HepG2 (cell line): ENCODE measurements around the gene S100A6. TPM values are rescaled to one million over a fixed set of nuclear protein-coding genes. Genes with fewer than 3 reads are reported as not detected.

Experiments used
- ATAC-seq: fragments of 200-7000 bp; cut with Tn5 transposase; 3 replicates; pipeline ENCODE4 v1.9.1; 2020; ENCODE audit warnings: mild to moderate bottlenecking, moderate library complexity
- BruUV-seq: library from RNA; stranded (reverse); fragments of 400-500 nt; replicated peaks from 2 replicates; lab custom pipeline; 2021; lab: Mats Ljungman, UMichigan
- CTCF ChIA-PET: fragments of 300-600 bp; formaldehyde crosslinking; extraction: SDS; loops from one replicate; lab custom pipeline; 2021; ENCODE audit warnings: low total read pairs, inconsistent platforms, low intra/inter-chr PET ratio; lab: Yijun Ruan, JAX
- POLR2A ChIA-PET: fragments of 350-600 bp; sonication (Branson Sonifier 250); formaldehyde crosslinking; loops from one replicate; lab custom pipeline; 2020; ENCODE audit warnings: antibody characterized with exemption, inconsistent platforms; lab: Yijun Ruan, JAX
- DNase-seq: peaks from one replicate; pipeline ENCODE4 v3.0.0-alpha.2; 2015; ENCODE audit warnings: low spot score
- FAIRE-seq: peaks from 3 replicates; lab custom pipeline; 2011; peaks lifted over from hg19 to GRCh38; lab: Jason Lieb, UNC
- H2AFZ ChIP-seq: one replicate; pipeline ENCODE4 v1.6.1; 2011; ENCODE audit warnings: low read length, inconsistent platforms
- H3K27ac ChIP-seq: fragments of 300-600 bp; 3 replicates; pipeline ENCODE4 v1.8.0; 2011; ENCODE audit warnings: mixed run types, mild to moderate bottlenecking, mixed read lengths, low read length, inconsistent platforms; ENCODE audit not compliant: insufficient read depth; ENCODE audit errors: extremely low read length
- H3K27me3 ChIP-seq, 2 experiments: fragments of 200-600 bp in 1 of 2; 2 replicates in 1 of 2; 3 replicates in 1 of 2; pipeline versions ENCODE4 v1.6.0 to v1.8.0; 2011; ENCODE audit warnings: low read length in 2 of 2, mild to moderate bottlenecking in 2 of 2, moderate library complexity in 2 of 2, inconsistent platforms in 1 of 2; ENCODE audit not compliant: insufficient read depth in 2 of 2, control insufficient read depth in 1 of 2
- H3K36me3 ChIP-seq, 2 experiments: fragments of 200-600 bp in 1 of 2; replicated peaks in 1 of 2; 2 replicates in 1 of 2; 3 replicates in 1 of 2; pipeline versions ENCODE4 v1.5.1 to v1.8.0; 2011; ENCODE audit warnings: low read length in 2 of 2, inconsistent platforms in 1 of 2; ENCODE audit not compliant: insufficient read depth in 2 of 2, control insufficient read depth in 1 of 2
- H3K4me1 ChIP-seq: 2 replicates; pipeline ENCODE4 v1.5.1; 2012; ENCODE audit warnings: low read length, inconsistent platforms; ENCODE audit not compliant: insufficient read depth
- H3K4me2 ChIP-seq: 2 replicates; pipeline ENCODE4 v1.6.0; 2011; ENCODE audit warnings: low read depth, low read length, inconsistent platforms
- H3K4me3 ChIP-seq, 3 experiments: fragments of 200-600 bp in 1 of 3; sonication (generic), shearing (Covaris generic) in 1 of 3; replicated peaks in 1 of 3; 2 replicates each; pipeline ENCODE4 v1.5.1; 2011 to 2016; ENCODE audit warnings: low read length in 3 of 3, inconsistent platforms in 2 of 3, low read depth in 2 of 3, mild to moderate bottlenecking in 2 of 3, control low read depth in 1 of 3, mixed read lengths in 1 of 3; ENCODE audit not compliant: insufficient read depth in 1 of 3
- H3K79me2 ChIP-seq: one replicate; pipeline ENCODE4 v1.6.1; 2011; ENCODE audit warnings: low read length, inconsistent platforms; ENCODE audit not compliant: insufficient read depth
- H3K9ac ChIP-seq: 2 replicates; pipeline ENCODE4 v1.6.0; 2011; ENCODE audit warnings: mild to moderate bottlenecking, low read depth, low read length, inconsistent platforms; ENCODE audit not compliant: insufficient read depth
- H3K9me3 ChIP-seq: 2 replicates; pipeline ENCODE4 v1.5.1; 2012; ENCODE audit warnings: mild to moderate bottlenecking, low read length
- H4K20me1 ChIP-seq: 2 replicates; pipeline ENCODE4 v1.6.0; 2011; ENCODE audit warnings: inconsistent platforms, mild to moderate bottlenecking, low read length, moderate library complexity; ENCODE audit not compliant: insufficient read depth
- HIVEP1 ChIP-seq: sonication (generic); formaldehyde crosslinking; IDR thresholded peaks from 2 replicates; pipeline ENCODE4 v1.4.0; 2020; ENCODE audit warnings: mild to moderate bottlenecking, missing genetic modification reagents
- HOXA7 ChIP-seq: sonication (generic); formaldehyde crosslinking; IDR thresholded peaks from 2 replicates; pipeline ENCODE4 v1.8.1; 2022; ENCODE audit warnings: mild to moderate bottlenecking, missing genetic modification reagents, moderate library complexity
- SP4 ChIP-seq: sonication (generic); formaldehyde crosslinking; IDR thresholded peaks from 2 replicates; pipeline ENCODE4 v1.8.1; 2023; ENCODE audit warnings: mild to moderate bottlenecking, missing genetic modification reagents
- ZNF343 ChIP-seq: sonication (generic); formaldehyde crosslinking; IDR thresholded peaks from 2 replicates; pipeline ENCODE4 v1.4.0; 2020; ENCODE audit warnings: mild to moderate bottlenecking, missing genetic modification reagents
- ZNF446 ChIP-seq: sonication (generic); formaldehyde crosslinking; IDR thresholded peaks from 2 replicates; pipeline ENCODE4 v1.5.0; 2020; ENCODE audit warnings: mild to moderate bottlenecking, missing genetic modification reagents
- ZNF564 ChIP-seq: sonication (generic); formaldehyde crosslinking; IDR thresholded peaks from 2 replicates; pipeline ENCODE4 v1.8.1; 2023; ENCODE audit warnings: mild to moderate bottlenecking, missing genetic modification reagents
- ZNF775 ChIP-seq: sonication (generic); formaldehyde crosslinking; IDR thresholded peaks from 2 replicates; pipeline ENCODE4 v1.4.0; 2020; ENCODE audit warnings: missing genetic modification reagents, mild to moderate bottlenecking, moderate library complexity, borderline replicate concordance
- whole genome bisulfite sequencing: methylation state at CpG from one replicate; pipeline ENCODE4 v1.1.6; 2017; ENCODE audit warnings: low lambda C conversion rate; 5-methylcytosine and 5-hydroxymethylcytosine counted together
- in situ Hi-C: cut with HindIII; loops from 2 replicates; pipeline ENCODE4 v1.10.0; 2017; ENCODE audit warnings: low pct_unique_long_range_greater_than_20kb; ENCODE audit not compliant: extremely low pct_ligation_motif_present
- intact Hi-C: fragments of 100-400 bp; cut with micrococcal nuclease; formaldehyde crosslinking; loops from one replicate; pipeline ENCODE4 v1.10.0; 2022; ENCODE audit not compliant: unreplicated experiment
- polyA plus RNA-seq, 8 experiments: library from polyadenylated mRNA; depleted of rRNA in 3 of 8; stranded (reverse) in 7 of 8; unstranded in 1 of 8; fragments of >200 nt; fragmentation: Illumina TruSeq in 4 of 8; extraction: Trizol in 4 of 8; gene quantifications; 2 replicates each; pipeline versions ENCODE4 v1.2.1 to v1.2.3, GENCODE V29; 2011 to 2016; ENCODE audit warnings: low read depth in 4 of 8, missing spikeins in 1 of 8, mixed read lengths in 1 of 8; ENCODE audit not compliant: insufficient read depth in 1 of 8
- total RNA-seq, 5 experiments: library from RNA; depleted of rRNA; stranded (reverse); fragments of >200 nt; fragmentation: Illumina TruSeq; extraction: Trizol; gene quantifications; 2 replicates each; pipeline ENCODE4 v1.2.3, GENCODE V29; 2016; ENCODE audit warnings: low read depth in 1 of 5
- TF ChIP-seq, protein P1 (sequence below): sonication (generic); formaldehyde crosslinking; IDR thresholded peaks from 2 replicates; pipeline ENCODE4 v1.5.0; 2020; ENCODE audit warnings: mild to moderate bottlenecking, missing genetic modification reagents, borderline replicate concordance
- TF ChIP-seq, protein P2 (sequence below): sonication (generic); formaldehyde crosslinking; IDR thresholded peaks from 2 replicates; pipeline ENCODE4 v1.4.0; 2020; ENCODE audit warnings: missing genetic modification reagents, borderline replicate concordance

S100A6 gene
- total and polyA plus RNA-seq, 2 of the 13 experiments (the other 11 are each of a cell fraction or from before 2014, with no cell fraction given), result 72.9 to 85.0 TPM

DNA sequence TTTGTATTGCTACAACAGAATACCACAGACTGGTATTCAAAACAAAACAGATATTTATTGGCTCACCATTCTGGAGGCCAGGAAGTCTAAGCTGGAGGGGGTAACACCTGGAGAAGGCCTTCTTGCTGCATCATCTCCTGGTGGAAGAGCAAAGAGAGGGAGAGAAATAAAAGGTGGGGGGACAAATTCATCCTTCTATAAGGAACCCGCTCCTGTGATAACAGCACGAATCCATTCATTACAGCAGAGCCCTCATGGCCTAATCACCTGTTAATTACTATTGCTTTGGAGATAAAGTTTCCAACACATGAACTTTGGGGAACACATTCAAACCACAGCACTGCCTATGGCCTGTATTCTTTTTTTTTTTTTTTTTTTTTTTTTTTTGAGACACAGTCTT lies 24.4 kb upstream of the S100A6 start:
- intact Hi-C loops, result no loop called here
- POLR2A ChIA-PET, result no interaction called here
- H2AFZ ChIP-seq, result no peak overlapping the region

DNA sequence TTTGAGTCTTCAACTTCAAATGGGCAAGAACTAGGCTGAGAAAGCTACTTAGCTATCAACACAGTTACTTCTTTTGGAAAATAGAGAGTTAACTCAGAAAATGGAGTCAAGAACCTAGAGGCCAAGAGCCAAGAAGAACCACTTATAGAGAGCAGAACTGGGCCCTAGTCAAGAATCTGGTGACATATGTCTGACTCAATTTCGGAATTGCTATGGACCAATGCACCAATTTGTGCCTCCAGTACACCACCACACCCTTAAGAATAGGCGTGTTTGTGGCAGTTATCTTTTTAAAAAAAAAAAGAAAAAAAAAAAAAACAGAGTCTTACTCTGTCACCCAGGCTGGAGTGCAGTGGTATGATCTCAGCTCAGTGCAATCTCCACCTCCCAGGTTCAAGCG lies 22.1 kb upstream of the S100A6 start:
- Histone ChIP-seq H3K79me2 (no peaks in the 10 kb centered on the region), H3K27me3 (peaks cover 0 to 16% of the 10 kb centered on the region in 2 experiments; a peak in 2 of 5 replicates), H3K27ac (no peak overlapping the region), H3K36me3 (no peaks in the 10 kb centered on the region), H4K20me1 (no peaks in the 10 kb centered on the region), H2AFZ (no peak overlapping the region), H3K4me3 (no peak overlapping the region), H3K4me1 (peaks cover 4% of the 10 kb centered on the region; the same call in 1 of the 2 replicates), H3K9me3 (no peaks in the 10 kb centered on the region), H3K9ac (no peak overlapping the region), H3K4me2 (no peak overlapping the region)
- ATAC-seq, result no peak
- BruUV-seq, result no TSS peak
- FAIRE-seq, result no peak
- intact Hi-C loops (no loop called here), in situ Hi-C loops (no loop called here)
- TF ChIP-seq, protein P1, sequence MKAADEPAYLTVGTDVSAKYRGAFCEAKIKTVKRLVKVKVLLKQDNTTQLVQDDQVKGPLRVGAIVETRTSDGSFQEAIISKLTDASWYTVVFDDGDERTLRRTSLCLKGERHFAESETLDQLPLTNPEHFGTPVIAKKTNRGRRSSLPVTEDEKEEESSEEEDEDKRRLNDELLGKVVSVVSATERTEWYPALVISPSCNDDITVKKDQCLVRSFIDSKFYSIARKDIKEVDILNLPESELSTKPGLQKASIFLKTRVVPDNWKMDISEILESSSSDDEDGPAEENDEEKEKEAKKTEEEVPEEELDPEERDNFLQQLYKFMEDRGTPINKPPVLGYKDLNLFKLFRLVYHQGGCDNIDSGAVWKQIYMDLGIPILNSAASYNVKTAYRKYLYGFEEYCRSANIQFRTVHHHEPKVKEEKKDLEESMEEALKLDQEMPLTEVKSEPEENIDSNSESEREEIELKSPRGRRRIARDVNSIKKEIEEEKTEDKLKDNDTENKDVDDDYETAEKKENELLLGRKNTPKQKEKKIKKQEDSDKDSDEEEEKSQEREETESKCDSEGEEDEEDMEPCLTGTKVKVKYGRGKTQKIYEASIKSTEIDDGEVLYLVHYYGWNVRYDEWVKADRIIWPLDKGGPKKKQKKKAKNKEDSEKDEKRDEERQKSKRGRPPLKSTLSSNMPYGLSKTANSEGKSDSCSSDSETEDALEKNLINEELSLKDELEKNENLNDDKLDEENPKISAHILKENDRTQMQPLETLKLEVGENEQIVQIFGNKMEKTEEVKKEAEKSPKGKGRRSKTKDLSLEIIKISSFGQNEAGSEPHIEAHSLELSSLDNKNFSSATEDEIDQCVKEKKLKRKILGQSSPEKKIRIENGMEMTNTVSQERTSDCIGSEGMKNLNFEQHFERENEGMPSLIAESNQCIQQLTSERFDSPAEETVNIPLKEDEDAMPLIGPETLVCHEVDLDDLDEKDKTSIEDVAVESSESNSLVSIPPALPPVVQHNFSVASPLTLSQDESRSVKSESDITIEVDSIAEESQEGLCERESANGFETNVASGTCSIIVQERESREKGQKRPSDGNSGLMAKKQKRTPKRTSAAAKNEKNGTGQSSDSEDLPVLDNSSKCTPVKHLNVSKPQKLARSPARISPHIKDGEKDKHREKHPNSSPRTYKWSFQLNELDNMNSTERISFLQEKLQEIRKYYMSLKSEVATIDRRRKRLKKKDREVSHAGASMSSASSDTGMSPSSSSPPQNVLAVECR, result no peak
- no peak for TF ChIP-seq HIVEP1 (CRISPR knock-in tag)
- no peak for TF ChIP-seq SP4 (CRISPR knock-in tag)
- no peak for TF ChIP-seq ZNF446 (CRISPR knock-in tag)
- POLR2A ChIA-PET, result interaction anchor here (1.0 kb wide), 1 partner anchor 8 kb away, joined by 4 read pairs; no protein-coding TSS in a partner anchor
- CTCF ChIA-PET, result no interaction called here
- no peak for DNase-seq
- WGBS, result 44% methylated on average over 3 of the region's 3 CpGs

More for the DNA sequence above, 24.4 kb upstream of the S100A6 start:
- no peaks in the 10 kb centered on the region for H3K79me2 ChIP-seq
- 42% methylated on average over 2 of the region's 2 CpGs for WGBS
- no TSS peak for BruUV-seq
- CTCF ChIA-PET, result no interaction called here
- H3K4me2 ChIP-seq, result no peak overlapping the region
- no peaks in the 10 kb centered on the region for H3K36me3 ChIP-seq
- H3K9me3 ChIP-seq, result no peaks in the 10 kb centered on the region
- DNase-seq, result no peak
- H3K27me3 ChIP-seq, result no peaks in the 10 kb centered on the region
- no peak overlapping the region for H3K9ac ChIP-seq
- in situ Hi-C loops, result no loop called here
- no peaks in the 10 kb centered on the region for H4K20me1 ChIP-seq
- no peak overlapping the region for H3K4me3 ChIP-seq
- TF ChIP-seq ZNF343 (no peak), ZNF775 (CRISPR knock-in tag) (no peak), HOXA7 (CRISPR knock-in tag) (no peak), ZNF564 (CRISPR knock-in tag) (no peak)
- TF ChIP-seq, protein P2, sequence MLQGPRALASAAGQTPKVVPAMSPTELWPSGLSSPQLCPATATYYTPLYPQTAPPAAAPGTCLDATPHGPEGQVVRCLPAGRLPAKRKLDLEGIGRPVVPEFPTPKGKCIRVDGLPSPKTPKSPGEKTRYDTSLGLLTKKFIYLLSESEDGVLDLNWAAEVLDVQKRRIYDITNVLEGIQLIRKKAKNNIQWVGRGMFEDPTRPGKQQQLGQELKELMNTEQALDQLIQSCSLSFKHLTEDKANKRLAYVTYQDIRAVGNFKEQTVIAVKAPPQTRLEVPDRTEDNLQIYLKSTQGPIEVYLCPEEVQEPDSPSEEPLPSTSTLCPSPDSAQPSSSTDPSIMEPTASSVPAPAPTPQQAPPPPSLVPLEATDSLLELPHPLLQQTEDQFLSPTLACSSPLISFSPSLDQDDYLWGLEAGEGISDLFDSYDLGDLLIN, result no peak
- H3K4me1 ChIP-seq, result peaks cover 1% of the 10 kb centered on the region
- FAIRE-seq, result no peak
- no peak for ATAC-seq
- H3K27ac ChIP-seq, result no peak overlapping the region
